AG10803 (cell line): ENCODE results near the gene PCDHA7.
"Not testable (repeated sequence)": the region's sequence is repeated elsewhere in the genome, so short reads cannot be mapped to it uniquely, and the experiment has no call there.

ENCODE experiments used
- DNase-seq: peaks from one replicate; pipeline ENCODE4 v3.0.0; 2010; ENCODE audit warnings: low read depth
- H3K4me3 ChIP-seq: 2 replicates; pipeline ENCODE4 v1.5.1; 2011; ENCODE audit warnings: mild to moderate bottlenecking, low read length, control low read depth
- CTCF ChIP-seq: conservative IDR thresholded peaks from 2 replicates; pipeline ENCODE4 v1.5.1; 2011; ENCODE audit warnings: mild to moderate bottlenecking, low read length, control low read depth, inconsistent platforms

The PCDHA7 gene

DNA sequence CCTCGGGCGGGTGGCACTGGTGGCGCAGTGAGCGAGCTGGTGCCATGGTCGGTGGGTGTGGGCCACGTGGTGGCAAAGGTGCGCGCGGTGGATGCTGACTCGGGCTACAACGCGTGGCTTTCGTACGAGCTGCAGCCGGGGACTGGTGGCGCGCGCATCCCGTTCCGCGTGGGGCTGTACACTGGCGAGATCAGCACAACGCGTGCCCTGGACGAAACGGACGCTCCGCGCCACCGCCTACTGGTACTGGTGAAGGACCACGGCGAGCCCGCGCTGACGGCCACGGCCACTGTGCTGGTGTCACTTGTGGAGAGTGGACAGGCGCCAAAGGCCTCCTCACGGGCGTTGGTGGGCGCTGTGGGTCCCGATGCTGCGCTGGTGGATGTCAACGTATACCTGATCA, 25.2 kb upstream of the PCDHA7 start:
- TF ChIP-seq CTCF = no peak
- H3K4me3 ChIP-seq = no peak overlapping the region

GRCh38 chr5:140821375-140822280, 12.4 kb upstream of the PCDHA7 start, which contains the start of gene PCDHA5:
TSS of gene PCDHA5 (plus strand) at chr5:140821613.
- peak; percentile 45 for TF ChIP-seq CTCF
- DNase-seq = peak; percentile 4
- H3K4me3 ChIP-seq = no peak within 1 kb of the TSS

More for the DNA sequence above, 25.2 kb upstream of the PCDHA7 start:
- DNase-seq = no peak

- TF ChIP-seq CTCF = no peak
- DNase-seq = no peak
- no peak overlapping the region for H3K4me3 ChIP-seq
Observed at GRCh38 chr5:140822281-140822629, 11.8 kb upstream of the PCDHA7 start.

DNA sequence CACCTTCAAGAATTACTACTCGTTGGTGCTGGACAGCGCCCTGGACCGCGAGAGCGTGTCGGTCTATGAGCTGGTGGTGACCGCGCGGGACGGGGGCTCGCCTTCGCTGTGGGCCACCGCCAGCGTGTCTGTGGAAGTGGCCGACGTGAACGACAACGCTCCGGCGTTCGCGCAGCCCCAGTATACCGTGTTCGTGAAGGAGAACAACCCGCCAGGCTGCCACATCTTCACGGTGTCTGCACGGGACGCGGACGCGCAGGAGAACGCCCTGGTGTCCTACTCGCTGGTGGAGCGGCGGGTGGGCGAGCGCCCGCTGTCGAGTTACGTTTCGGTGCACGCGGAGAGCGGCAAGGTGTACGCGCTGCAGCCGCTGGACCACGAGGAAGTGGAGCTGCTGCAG, 11.1 kb upstream of the PCDHA7 start:
- H3K4me3 ChIP-seq, DNase-seq: not testable (repeated sequence)

- no peak for TF ChIP-seq CTCF
- no peak overlapping the region for H3K4me3 ChIP-seq
- no peak for DNase-seq
Observed at GRCh38 chr5:140823475-140823874, 10.6 kb upstream of the PCDHA7 start.

DNA sequence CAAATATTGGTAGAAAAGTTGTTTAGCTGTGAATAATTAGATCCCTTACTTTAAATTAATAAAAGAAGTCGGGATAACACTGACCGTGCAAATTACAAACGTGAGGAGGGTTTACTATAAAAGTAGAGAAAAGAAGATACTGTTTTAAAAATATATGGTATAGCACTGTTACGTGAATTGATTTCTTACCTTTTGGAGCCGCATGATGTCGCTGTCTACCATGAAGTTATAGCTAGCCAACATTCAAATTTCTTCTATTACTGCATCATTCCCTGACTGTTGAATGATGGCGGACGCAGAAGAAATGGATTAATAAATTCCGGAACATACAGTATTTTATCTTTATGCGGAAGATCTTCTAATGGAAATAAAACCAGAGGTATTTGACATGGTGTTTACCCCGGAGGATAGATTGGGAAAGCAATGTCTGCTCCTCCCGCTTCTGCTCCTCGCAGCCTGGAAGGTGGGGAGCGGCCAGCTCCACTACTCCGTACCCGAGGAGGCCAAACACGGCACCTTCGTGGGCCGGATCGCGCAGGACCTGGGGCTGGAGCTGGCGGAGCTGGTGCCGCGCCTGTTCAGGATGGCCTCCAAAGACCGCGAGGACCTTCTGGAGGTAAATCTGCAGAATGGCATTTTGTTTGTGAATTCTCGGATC, 6.2 kb upstream of the PCDHA7 start, which contains the start of gene PCDHA6:
PCDHA6 (plus strand) TSS at position 257 of the 658 bp plus-strand sequence; CDS start at position 389, 132 bp downstream.
- no peak for DNase-seq
- TF ChIP-seq CTCF = 0 out of 2 replicates have a peak, but pooled peaks have one; percentile 15
- H3K4me3 ChIP-seq = no peak within 1 kb of the TSS; the same call in 1 of the 2 replicates

DNA sequence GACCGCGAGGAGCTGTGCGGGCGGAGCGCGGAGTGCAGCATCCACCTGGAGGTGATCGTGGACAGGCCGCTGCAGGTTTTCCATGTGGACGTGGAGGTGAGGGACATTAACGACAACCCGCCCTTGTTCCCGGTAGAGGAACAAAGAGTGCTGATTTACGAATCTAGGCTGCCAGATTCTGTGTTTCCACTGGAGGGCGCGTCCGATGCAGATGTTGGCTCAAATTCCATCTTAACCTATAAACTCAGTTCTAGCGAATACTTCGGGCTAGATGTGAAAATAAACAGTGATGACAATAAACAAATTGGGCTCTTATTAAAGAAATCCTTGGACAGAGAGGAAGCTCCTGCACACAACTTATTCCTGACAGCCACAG, 5.7 kb upstream of the PCDHA7 start:
- no peak overlapping the region for H3K4me3 ChIP-seq
- no peak for TF ChIP-seq CTCF
- DNase-seq = no peak

DNA sequence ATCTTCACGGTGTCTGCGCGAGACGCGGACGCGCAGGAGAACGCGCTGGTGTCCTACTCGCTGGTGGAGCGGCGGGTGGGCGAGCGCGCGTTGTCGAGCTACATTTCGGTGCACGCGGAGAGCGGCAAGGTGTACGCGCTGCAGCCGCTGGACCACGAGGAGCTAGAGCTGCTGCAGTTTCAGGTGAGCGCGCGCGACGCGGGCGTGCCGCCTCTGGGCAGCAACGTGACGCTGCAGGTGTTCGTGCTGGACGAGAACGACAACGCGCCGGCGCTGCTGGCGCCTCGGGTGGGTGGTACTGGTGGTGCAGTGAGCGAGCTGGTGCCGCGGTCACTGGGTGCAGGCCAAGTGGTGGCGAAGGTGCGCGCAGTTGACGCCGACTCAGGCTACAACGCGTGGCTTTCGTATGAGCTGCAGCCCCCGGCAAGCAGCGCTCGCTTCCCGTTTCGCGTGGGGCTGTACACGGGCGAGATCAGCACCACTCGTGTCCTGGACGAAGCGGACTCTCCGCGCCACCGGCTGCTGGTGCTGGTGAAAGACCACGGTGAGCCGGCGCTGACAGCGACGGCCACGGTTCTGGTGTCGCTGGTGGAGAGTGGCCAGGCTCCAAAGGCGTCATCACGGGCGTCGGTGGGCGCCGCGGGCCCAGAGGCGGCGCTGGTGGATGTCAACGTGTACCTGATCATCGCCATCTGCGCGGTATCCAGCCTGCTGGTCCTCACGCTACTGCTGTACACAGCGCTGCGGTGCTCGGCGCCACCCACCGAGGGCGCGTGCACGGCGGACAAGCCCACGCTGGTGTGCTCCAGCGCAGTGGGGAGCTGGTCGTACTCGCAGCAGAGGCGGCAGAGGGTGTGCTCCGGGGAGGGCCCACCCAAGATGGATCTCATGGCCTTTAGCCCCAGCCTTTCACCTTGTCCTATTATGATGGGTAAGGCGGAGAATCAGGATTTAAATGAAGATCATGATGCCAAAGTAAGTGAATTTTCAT, 4.3 kb upstream of the PCDHA7 start:
- H3K4me3 ChIP-seq, DNase-seq: not testable (repeated sequence)

DNA sequence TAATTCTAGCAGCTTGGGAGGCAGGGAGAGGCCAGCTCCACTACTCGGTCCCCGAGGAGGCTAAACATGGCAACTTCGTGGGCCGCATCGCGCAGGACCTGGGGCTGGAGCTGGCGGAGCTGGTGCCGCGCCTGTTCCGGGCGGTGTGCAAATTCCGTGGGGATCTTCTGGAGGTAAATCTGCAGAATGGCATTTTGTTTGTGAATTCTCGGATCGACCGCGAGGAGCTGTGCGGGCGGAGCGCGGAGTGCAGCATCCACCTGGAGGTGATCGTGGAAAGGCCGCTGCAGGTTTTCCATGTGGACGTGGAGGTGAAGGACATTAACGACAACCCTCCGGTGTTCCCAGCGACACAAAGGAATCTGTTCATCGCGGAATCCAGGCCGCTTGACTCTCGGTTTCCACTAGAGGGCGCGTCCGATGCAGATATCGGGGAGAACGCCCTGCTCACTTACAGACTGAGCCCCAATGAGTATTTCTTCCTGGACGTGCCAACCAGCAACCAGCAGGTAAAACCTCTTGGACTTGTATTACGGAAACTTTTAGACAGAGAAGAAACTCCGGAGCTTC, 455 bp downstream of the PCDHA7 start:
- not testable (repeated sequence) for DNase-seq
- H3K4me3 ChIP-seq = peak overlapping the region; percentile 32
